HG03342 (cell line): Measurements from ENCODE around the gene SMOC2.
"Not testable (repeated sequence)": the region's sequence is repeated elsewhere in the genome, so short reads cannot be mapped to it uniquely, and the experiment has no call there.

ENCODE experiments used
- ATAC-seq: cut with Tn5 transposase; IDR thresholded peaks from one replicate; pipeline ENCODE4 v1.9.1; 2021; ENCODE audit warnings: mild to moderate bottlenecking, moderate library complexity; ENCODE audit not compliant: unreplicated experiment

The SMOC2 gene

GRCh38 chr6:168563656-168564055, 122.7 kb downstream of the SMOC2 start:
- ATAC-seq, result no peak

GRCh38 chr6:168565112-168565511, 124.1 kb downstream of the SMOC2 start:
- no peak for ATAC-seq

- ATAC-seq, result no peak
Measured at GRCh38 chr6:168570211-168570610, 129.2 kb downstream of the SMOC2 start.

DNA sequence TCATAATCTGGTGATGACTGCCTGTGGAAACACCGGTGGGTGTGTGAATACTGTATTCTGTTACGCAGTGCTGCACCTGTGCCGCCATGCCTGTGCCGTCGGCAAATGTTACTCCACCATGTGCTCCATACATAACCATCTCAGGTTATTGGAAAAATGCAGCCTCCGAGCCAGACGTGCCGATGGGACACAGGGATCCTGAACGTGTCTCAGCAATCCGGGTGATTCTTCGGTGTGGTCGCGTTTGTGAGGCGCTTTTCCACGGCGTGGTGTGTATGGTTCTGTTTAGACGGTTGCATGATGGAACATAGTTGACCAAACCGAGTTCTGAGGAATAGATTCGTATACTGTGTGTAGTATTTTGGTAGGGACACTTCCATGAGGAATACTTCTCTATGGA, 130.3 kb downstream of the SMOC2 start:
- no peak for ATAC-seq

DNA sequence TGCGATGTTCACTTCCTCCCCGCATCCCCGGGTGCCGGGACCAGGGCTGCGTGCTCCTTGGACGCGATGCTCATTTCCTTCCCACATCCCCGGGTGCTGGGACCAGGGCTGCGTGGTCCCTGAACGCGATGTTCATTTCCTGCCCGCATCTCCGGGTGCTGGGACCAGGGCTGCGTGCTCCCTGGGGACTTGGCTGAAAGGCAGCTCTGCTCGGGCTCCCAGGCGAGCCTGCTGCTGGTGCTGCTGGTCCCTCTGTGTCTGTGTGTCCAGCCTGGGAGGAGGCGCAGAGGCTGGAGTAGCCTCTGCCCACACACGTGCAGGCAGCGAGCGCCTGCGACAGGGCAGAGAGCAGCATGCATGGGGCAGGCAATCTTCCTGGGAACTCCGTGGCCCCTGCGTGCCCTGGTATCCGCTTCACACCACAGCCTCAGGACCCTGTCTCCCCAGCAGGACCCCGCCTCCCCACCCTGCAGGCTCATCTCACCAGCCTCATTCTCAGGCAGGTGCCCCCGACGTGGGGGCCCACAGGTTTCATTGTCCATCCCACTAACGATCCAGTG, 132.4 kb downstream of the SMOC2 start:
- ATAC-seq, result not testable (repeated sequence)

DNA sequence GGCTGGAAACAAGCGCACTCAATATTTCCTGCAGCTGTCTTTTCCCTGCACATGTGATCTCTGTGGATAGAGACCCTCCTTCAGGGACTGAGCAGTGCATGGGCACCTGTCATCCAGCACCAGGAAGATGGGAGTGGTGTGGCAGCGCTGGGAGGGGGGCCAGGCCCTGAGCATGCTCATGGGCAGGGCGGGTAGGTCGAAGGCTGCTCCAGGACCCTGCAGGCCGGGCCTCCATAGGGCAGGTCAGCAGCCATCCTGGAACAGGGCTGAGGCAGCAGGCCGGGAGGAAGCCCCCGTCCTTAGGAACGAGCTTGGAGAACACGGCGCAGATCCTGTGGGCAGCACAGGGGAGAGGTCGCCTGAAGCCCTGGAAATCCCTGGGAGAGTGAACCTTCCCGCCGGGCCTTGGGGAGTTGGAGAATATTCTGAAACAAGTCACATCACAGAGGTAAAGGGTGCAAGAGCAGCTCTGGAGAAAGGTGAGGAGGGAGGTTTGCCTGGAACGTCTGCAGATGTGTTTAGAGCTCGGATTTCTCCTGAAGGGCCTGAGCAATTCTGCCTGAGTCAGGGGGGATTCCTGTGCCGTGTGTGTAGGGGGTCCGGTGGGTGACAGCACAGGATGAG, 133.2 kb downstream of the SMOC2 start:
- ATAC-seq, result no peak

GRCh38 chr6:168574699-168575195, 133.8 kb downstream of the SMOC2 start:
- no peak for ATAC-seq

GRCh38 chr6:168575346-168576098, 134.5 kb downstream of the SMOC2 start:
- ATAC-seq, result no peak

DNA sequence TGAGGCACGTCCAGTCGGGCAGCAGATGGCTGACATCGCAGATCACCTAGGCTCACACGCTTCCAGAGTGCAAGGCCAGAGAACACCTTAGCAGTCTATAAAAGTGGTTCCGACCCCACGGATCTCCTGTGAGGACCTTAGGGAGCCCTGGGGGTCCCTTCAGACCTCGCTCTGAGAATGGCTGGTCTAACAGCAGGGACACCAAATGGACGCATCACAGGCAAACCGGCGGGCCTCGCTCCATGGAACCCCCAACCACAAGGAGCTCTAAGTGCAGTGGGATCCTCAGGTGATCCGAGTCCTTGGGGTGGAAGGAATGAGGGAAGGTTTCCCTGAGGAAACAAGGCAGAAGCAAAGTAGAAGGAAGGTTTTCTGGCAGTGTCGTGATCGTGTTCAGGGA, 135.4 kb downstream of the SMOC2 start:
- ATAC-seq, result no peak

DNA sequence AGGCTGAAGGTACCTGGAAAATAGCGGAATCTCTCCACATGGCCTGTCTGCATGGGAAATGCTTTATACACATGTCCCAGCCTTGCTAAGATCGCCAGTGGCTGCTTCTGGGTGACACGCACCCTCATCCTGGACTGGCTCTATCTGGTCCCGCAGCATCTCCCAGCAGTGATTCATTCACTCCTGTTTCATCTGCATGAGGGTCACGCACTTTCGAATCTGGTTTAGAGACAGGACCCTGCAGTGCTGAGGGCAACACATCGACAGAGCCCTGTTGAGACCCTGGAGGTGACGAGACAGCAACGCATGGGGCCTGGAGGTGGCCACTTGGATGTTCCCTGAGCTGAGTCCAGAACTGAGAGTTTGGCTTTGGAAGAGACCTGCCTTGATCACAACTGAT, 136.5 kb downstream of the SMOC2 start:
- ATAC-seq, result no peak

DNA sequence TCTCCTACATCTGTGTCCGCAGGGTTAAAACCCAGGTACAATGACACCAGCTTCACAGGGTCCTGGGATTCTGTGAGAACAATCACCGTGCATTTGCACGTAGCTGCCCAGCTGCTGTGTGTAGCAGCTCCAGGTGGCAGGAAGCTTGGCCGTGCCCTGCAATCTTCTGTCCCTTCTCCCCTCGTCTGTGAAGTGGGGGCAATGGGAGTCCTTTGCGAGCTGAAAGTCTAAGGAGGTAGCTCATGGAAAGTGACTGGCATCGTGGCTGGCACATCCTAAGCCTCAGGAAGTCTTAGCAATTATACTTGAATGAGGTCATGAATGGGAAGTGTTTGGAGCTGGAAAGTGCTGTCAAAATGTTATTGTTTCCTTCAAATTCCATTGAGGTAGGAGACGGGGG, 137.1 kb downstream of the SMOC2 start:
- ATAC-seq, result no peak

DNA sequence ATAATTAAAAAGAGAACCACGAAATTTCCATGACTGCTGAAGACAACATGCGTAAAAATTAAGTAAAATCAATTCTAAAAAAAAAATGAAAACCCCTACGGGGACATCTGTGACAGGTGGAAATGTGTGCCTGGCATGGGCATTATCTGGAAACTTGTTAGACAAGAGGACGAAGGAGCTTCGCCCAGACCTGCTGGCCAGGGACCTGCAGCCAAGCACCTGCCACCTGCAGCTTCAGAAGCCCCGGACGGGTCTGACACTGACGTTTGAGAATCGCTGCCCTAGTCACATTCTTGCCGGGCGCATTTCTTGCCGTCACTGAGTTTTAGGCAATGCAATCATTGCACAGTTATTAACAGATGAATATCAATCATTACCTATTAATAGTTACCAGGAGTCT, 140.3 kb downstream of the SMOC2 start:
- no peak for ATAC-seq

GRCh38 chr6:168581706-168582105, 140.7 kb downstream of the SMOC2 start:
- no peak for ATAC-seq

DNA sequence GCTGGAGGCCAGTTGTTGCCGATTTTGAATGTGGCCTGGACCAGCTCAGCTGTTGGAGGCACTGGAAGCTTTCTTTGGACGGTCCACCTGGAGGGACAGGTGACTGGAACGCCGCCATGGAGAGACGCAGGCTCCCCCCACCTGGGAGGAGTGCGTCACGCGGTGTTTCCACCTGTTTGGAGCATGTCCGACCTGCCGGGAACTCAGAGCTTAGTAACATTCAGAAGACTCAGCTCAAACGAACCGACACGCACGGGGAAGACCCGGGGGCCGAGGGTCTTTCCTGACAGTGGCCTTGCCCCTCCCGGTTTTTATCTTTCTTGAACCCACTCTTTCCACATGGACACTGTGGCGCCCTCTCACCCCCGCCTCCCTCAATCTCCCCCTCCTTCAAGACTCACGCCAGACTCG, 141.6 kb downstream of the SMOC2 start:
- no peak for ATAC-seq

DNA sequence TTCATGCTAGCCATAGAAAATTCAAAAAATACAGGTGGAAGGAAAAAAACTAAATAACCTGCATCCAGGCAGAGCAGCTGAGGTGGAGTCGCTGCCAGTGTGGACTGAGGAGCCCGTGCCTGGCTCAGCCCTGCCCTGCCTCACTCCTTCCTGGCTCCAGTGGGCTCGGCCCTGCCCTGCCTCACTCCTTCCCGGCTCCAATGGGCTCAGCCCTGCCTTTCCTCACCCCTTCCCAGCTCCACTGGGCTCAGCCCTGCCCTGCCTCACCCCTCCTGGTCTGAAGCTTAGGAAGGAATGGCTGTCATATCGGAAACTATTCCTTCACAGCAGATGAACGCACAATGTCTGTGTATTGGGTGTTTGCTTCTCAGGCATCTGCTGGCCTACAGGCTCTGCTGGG, 142.1 kb downstream of the SMOC2 start:
- no peak for ATAC-seq

DNA sequence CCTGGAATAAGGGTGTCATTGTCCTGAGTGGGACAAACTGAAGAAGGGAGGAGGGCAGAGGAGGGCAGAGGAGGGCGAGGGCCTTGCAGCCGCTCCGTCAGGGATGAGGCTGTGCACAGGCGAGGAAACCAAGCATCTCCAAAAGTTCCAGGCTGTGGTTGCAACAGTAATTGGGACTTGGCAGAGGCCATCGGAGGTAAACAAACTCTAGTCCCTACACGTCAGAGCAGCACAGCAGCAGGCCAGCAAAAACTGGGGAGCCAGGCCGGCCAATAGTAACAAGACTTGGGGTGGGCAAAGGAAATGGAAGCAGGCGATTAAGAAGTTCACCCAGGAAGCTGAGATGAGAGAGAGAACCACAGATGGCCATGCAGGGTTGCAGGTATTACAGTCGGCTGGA, 142.8 kb downstream of the SMOC2 start:
- no peak for ATAC-seq

GRCh38 chr6:168584249-168584648, 143.3 kb downstream of the SMOC2 start:
- no peak for ATAC-seq

- ATAC-seq, result no peak
Measured at GRCh38 chr6:168584671-168585070, 143.7 kb downstream of the SMOC2 start.

DNA sequence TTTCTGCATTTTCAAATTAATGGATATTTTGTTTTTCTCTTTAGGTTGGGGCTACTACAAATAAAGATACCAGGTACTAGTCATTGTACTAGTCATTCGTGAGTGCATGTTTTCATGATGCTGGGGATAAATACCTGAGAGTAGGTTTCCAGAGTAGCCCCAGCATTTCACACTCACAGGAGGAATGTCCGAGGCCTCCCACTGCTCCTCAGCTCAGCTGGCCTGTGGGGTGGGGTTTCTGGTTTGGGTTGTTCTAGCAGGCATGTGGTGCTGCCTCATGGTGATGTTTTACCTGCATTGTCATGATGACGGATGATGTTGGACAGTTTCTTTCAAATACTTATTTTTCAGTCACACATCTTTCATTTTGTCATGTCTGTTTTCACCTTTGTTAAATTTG, 144.5 kb downstream of the SMOC2 start:
- ATAC-seq, result no peak

DNA sequence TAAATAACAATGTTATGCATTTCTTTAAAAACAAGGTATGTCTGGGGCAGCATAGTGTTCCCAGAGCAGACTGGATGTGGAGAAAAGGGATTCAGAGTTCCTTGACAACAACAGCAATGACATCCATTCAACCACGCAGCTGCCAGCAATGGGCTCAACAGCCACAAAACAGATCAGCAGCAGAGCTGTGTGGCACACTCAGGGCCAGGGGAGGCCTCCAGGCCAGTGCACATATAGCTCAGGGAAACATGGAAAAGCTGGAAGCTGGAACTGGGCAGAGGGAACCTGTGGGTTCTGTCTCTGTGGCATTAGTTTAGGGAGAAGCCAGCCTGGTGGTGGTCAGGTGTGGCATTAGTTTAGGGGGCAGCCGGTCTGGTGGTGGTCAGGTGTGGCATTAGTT, 148.3 kb downstream of the SMOC2 start:
- ATAC-seq, result no peak

- no peak for ATAC-seq
Measured at GRCh38 chr6:168590406-168590805, 149.4 kb downstream of the SMOC2 start.

DNA sequence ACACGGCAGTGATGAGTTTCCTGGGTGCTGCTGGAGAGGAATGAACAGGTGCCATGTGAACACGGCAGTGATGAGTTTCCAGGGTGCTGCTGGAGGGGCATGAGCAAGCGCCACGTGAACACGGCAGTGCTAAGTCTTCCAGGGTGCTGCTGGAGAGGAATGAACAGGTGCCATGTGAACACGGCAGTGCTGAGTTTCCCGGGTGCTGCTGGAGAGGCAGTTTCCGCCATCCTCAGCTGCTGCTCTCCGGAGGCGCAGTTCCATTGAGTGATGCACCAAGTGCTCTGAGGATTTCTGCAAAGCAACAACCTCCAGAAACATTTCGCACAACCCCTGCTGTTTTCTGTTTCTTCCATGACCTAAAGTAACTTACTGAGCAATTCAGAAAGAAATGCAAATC, 155.4 kb downstream of the SMOC2 start:
- no peak for ATAC-seq
